H1 (cell line): ENCODE measurements around the gene NME3. TPM values are rescaled to one million over a fixed set of nuclear protein-coding genes. Genes with fewer than 3 reads are reported as not detected.

Experiments
- CTCF ChIA-PET: fragments of 300-600 bp; sonication (Branson Sonifier 250); formaldehyde crosslinking; loops from one replicate; lab custom pipeline; 2021; ENCODE audit not compliant: partially characterized antibody; lab: Charles Lee
- POLR2A ChIA-PET: fragments of 300-600 bp; sonication (Branson Sonifier 250); formaldehyde crosslinking; loops from one replicate; lab custom pipeline; 2021; ENCODE audit warnings: inconsistent platforms; ENCODE audit not compliant: partially characterized antibody; lab: Charles Lee
- DNase-seq, 2 experiments: peaks; one replicate each; pipeline versions ENCODE4 v3.0.0 to v3.0.0-alpha.2; 2010 to 2022; ENCODE audit warnings: low spot score in 2 of 2, low read depth in 1 of 2, mixed read lengths in 1 of 2
- FAIRE-seq: peaks from 2 replicates; lab custom pipeline; 2011; peaks lifted over from hg19 to GRCh38; lab: Jason Lieb, UNC
- H2AFZ ChIP-seq: 2 replicates; pipeline ENCODE4 v1.8.1; 2012; ENCODE audit warnings: low read length, inconsistent platforms
- H2AK5ac ChIP-seq: 2 replicates; pipeline ENCODE4 v1.6.1; 2013; ENCODE audit warnings: low read depth, low read length
- H2BK120ac ChIP-seq: replicated peaks from 2 replicates; pipeline ENCODE3; 2013; ENCODE audit warnings: low read depth, low read length, inconsistent platforms
- H2BK12ac ChIP-seq: 2 replicates; pipeline ENCODE4 v1.6.1; 2013; ENCODE audit warnings: low read depth, low read length
- H2BK15ac ChIP-seq: 2 replicates; pipeline ENCODE4 v1.6.1; 2013; ENCODE audit warnings: low read length
- H2BK20ac ChIP-seq: 2 replicates; pipeline ENCODE4 v1.6.1; 2013; ENCODE audit warnings: low read length
- H2BK5ac ChIP-seq: 2 replicates; pipeline ENCODE4 v1.6.1; 2013; ENCODE audit warnings: low read depth, low read length
- H3K14ac ChIP-seq: 2 replicates; pipeline ENCODE4 v1.6.1; 2013; ENCODE audit warnings: inconsistent platforms; ENCODE audit not compliant: insufficient read length
- H3K18ac ChIP-seq: 2 replicates; pipeline ENCODE4 v1.6.1; 2013; ENCODE audit warnings: low read length; ENCODE audit errors: extremely low read depth
- H3K23ac ChIP-seq: 2 replicates; pipeline ENCODE4 v1.6.1; 2013; ENCODE audit warnings: inconsistent platforms; ENCODE audit not compliant: insufficient read length
- H3K23me2 ChIP-seq: 2 replicates; pipeline ENCODE4 v1.6.1; 2013; ENCODE audit warnings: low read depth, low read length
- H3K27ac ChIP-seq: 2 replicates; pipeline ENCODE4 v1.6.1; 2011; ENCODE audit warnings: low read depth, low read length, inconsistent platforms
- H3K27me3 ChIP-seq, 4 experiments: replicated peaks in 1 of 4; 1 replicate in 1 of 4; 2 replicates in 3 of 4; pipeline versions ENCODE4 v1.6.1 to v1.8.1; 2011 to 2013; ENCODE audit warnings: low read length in 3 of 4, mild to moderate bottlenecking in 3 of 4, inconsistent platforms in 2 of 4, mixed read lengths in 2 of 4, moderate library complexity in 1 of 4; ENCODE audit not compliant: control insufficient read depth in 3 of 4, insufficient read depth in 3 of 4; ENCODE audit errors: extremely low read depth in 1 of 4
- H3K36me3 ChIP-seq, 4 experiments: 2 replicates each; pipeline versions ENCODE4 v1.6.1 to v1.8.1; 2011 to 2013; ENCODE audit warnings: mild to moderate bottlenecking in 4 of 4, low read length in 3 of 4, moderate library complexity in 2 of 4, control low read depth in 1 of 4, inconsistent platforms in 1 of 4; ENCODE audit not compliant: insufficient read depth in 4 of 4, control insufficient read depth in 2 of 4
- H3K4ac ChIP-seq: replicated peaks from 2 replicates; pipeline ENCODE3; 2013; ENCODE audit warnings: low read length, low read depth, mixed read lengths, inconsistent platforms; ENCODE audit not compliant: insufficient read length
- H3K4me1 ChIP-seq, 4 experiments: replicated peaks in 1 of 4; 1 replicate in 1 of 4; 2 replicates in 3 of 4; pipeline versions ENCODE4 v1.6.1 to v1.8.1; 2011 to 2013; ENCODE audit warnings: low read length in 3 of 4, inconsistent platforms in 2 of 4, mixed read lengths in 1 of 4; ENCODE audit not compliant: insufficient read depth in 4 of 4, control insufficient read depth in 3 of 4
- H3K4me2 ChIP-seq, 2 experiments: 2 replicates each; pipeline versions ENCODE4 v1.6.1 to v1.8.1; 2011 to 2013; ENCODE audit warnings: low read depth in 2 of 2, low read length in 2 of 2, control low read depth in 1 of 2, inconsistent platforms in 1 of 2, mild to moderate bottlenecking in 1 of 2; ENCODE audit not compliant: insufficient read depth in 1 of 2
- H3K4me3 ChIP-seq, 4 experiments: fragments of 200-600, 300-600 bp in 1 of 4; sonication (generic), shearing (Covaris generic), sonication (Bioruptor Twin) in 1 of 4; 2 replicates each; pipeline versions ENCODE4 v1.5.1 to v1.8.1; 2011 to 2016; ENCODE audit warnings: low read length in 4 of 4, low read depth in 3 of 4, control low read depth in 2 of 4, inconsistent platforms in 2 of 4, mild to moderate bottlenecking in 2 of 4, mixed read lengths in 1 of 4, moderate library complexity in 1 of 4; ENCODE audit not compliant: insufficient read depth in 2 of 4; ENCODE audit errors: extremely low read depth in 1 of 4
- H3K56ac ChIP-seq: replicated peaks from 2 replicates; pipeline ENCODE3; 2013; ENCODE audit warnings: low read depth, mild to moderate bottlenecking, mixed read lengths, low read length, inconsistent platforms; ENCODE audit not compliant: insufficient read length
- H3K79me1 ChIP-seq: 2 replicates; pipeline ENCODE4 v1.6.1; 2013; ENCODE audit warnings: low read depth, low read length, control low read depth
- H3K79me2 ChIP-seq, 2 experiments: 2 replicates each; pipeline versions ENCODE4 v1.6.1 to v1.8.1; 2012 to 2013; ENCODE audit warnings: low read length in 2 of 2, mild to moderate bottlenecking in 2 of 2, inconsistent platforms in 1 of 2; ENCODE audit not compliant: insufficient read depth in 2 of 2, control insufficient read depth in 1 of 2
- H3K9ac ChIP-seq, 4 experiments: replicated peaks in 1 of 4; 1 replicate in 1 of 4; 2 replicates in 3 of 4; pipeline versions ENCODE4 v1.6.1 to v1.8.1; 2011 to 2013; ENCODE audit warnings: low read depth in 3 of 4, low read length in 3 of 4, control low read depth in 2 of 4, mild to moderate bottlenecking in 2 of 4, moderate library complexity in 2 of 4, inconsistent platforms in 1 of 4; ENCODE audit errors: extremely low read depth in 1 of 4
- H3K9me3 ChIP-seq, 2 experiments: 2 replicates each; pipeline versions ENCODE4 v1.6.1 to v1.8.1; 2012 to 2013; ENCODE audit warnings: mild to moderate bottlenecking in 2 of 2, moderate library complexity in 2 of 2, control low read depth in 1 of 2, inconsistent platforms in 1 of 2, low read depth in 1 of 2, low read length in 1 of 2, mixed read lengths in 1 of 2; ENCODE audit not compliant: insufficient read depth in 2 of 2
- H4K20me1 ChIP-seq, 2 experiments: replicated peaks in 1 of 2; 2 replicates each; pipeline versions ENCODE3 to v1.8.1; 2011 to 2013; ENCODE audit warnings: inconsistent platforms in 2 of 2, low read length in 2 of 2, mild to moderate bottlenecking in 1 of 2; ENCODE audit not compliant: insufficient read depth in 2 of 2, control insufficient read depth in 1 of 2
- H4K5ac ChIP-seq: 2 replicates; pipeline ENCODE4 v1.6.1; 2013; ENCODE audit warnings: low read length, low read depth, mixed read lengths, inconsistent platforms; ENCODE audit not compliant: insufficient read length
- H4K8ac ChIP-seq: 2 replicates; pipeline ENCODE4 v1.8.0; 2013; ENCODE audit warnings: mild to moderate bottlenecking, moderate library complexity, low read length, inconsistent platforms; ENCODE audit not compliant: insufficient read depth; ENCODE audit errors: extremely low read depth
- H4K91ac ChIP-seq: replicated peaks from 2 replicates; pipeline ENCODE3; 2013; ENCODE audit warnings: low read length, mixed read lengths, inconsistent platforms; ENCODE audit not compliant: insufficient read length
- CREB1 ChIP-seq: IDR thresholded peaks from 2 replicates; pipeline ENCODE4 v1.6.1; 2012; ENCODE audit warnings: inconsistent platforms
- CTBP2 ChIP-seq: IDR thresholded peaks from 2 replicates; pipeline ENCODE4 v1.7.0; 2011; ENCODE audit warnings: borderline replicate concordance, mild to moderate bottlenecking, moderate library complexity, mixed read lengths, low read length; ENCODE audit not compliant: insufficient read depth, insufficient read length
- EGR1 ChIP-seq: IDR thresholded peaks from 2 replicates; pipeline ENCODE4 v1.6.1; 2011; ENCODE audit warnings: low read depth, low read length, borderline replicate concordance
- GTF2F1 ChIP-seq: IDR thresholded peaks from 2 replicates; pipeline ENCODE4 v1.6.1; 2012; ENCODE audit warnings: low read depth, low read length, improper control_type of control experiment, borderline replicate concordance
- KDM1A ChIP-seq: fragments of 200-600, 300-600 bp; sonication (generic); IDR thresholded peaks from 2 replicates; pipeline ENCODE4 v1.7.1; 2016; ENCODE audit warnings: mild to moderate bottlenecking, low read length, borderline replicate concordance
- KDM5A ChIP-seq: fragments of 200-600 bp; IDR thresholded peaks from 2 replicates; pipeline ENCODE4 v1.7.1; 2012; ENCODE audit warnings: mild to moderate bottlenecking, low read length, inconsistent platforms, mixed read lengths
- PHF8 ChIP-seq: fragments of 200-600 bp; sonication (generic); conservative IDR thresholded peaks from 2 replicates; pipeline ENCODE4 v1.7.1; 2012; ENCODE audit warnings: low read depth, mild to moderate bottlenecking, inconsistent platforms, low read length, moderate library complexity
- RFX5 ChIP-seq: IDR thresholded peaks from 2 replicates; pipeline ENCODE4 v1.6.1; 2011; ENCODE audit warnings: low read depth, low read length, improper control_type of control experiment, borderline replicate concordance
- RNF2 ChIP-seq: fragments of 200-900, 300-1000 bp; sonication (generic); IDR thresholded peaks from 2 replicates; pipeline ENCODE4 v1.7.1; 2016; ENCODE audit warnings: borderline replicate concordance, low read depth, mild to moderate bottlenecking, antibody characterized with exemption, low read length; ENCODE audit not compliant: poor library complexity, severe bottlenecking; ENCODE audit errors: missing control alignments
- TEAD4 ChIP-seq: IDR thresholded peaks from 2 replicates; pipeline ENCODE4 v1.6.1; 2012; ENCODE audit warnings: low read depth, low read length, inconsistent platforms, mixed read lengths
- YY1 ChIP-seq: IDR thresholded peaks from 2 replicates; pipeline ENCODE4 v1.6.1; 2011; ENCODE audit warnings: low read depth, mild to moderate bottlenecking, low read length
- WGBS, 2 experiments: shearing (Covaris generic) in 1 of 2; methylation state at CpG; one replicate each; pipeline versions ENCODE4 v1.1.6 to v1.1.7; 2013 to 2015; ENCODE audit warnings: low lambda C conversion rate in 2 of 2, mixed read lengths in 2 of 2, inconsistent platforms in 1 of 2, low coverage in 1 of 2, missing lambda C conversion rate in 1 of 2; ENCODE audit not compliant: insufficient replicate concordance in 2 of 2, insufficient coverage in 1 of 2, insufficient read length in 1 of 2; ENCODE audit errors: extremely low coverage in 1 of 2, missing lambda C conversion rate in 1 of 2; 5-methylcytosine and 5-hydroxymethylcytosine counted together
- polyA plus RNA-seq, 7 experiments: library from polyadenylated mRNA; depleted of rRNA in 3 of 7; stranded (reverse) in 5 of 7; unstranded in 2 of 7; fragments of >200 nt in 5 of 7; fragments of 200-250 nt in 2 of 7; gene quantifications; 1 replicate in 5 of 7; 2 replicates in 1 of 7; 4 replicates in 1 of 7; pipeline versions ENCODE4 v1.2.1 to v1.2.3, GENCODE V29; 2011 to 2013; ENCODE audit warnings: missing spikeins in 2 of 7, mixed read lengths in 2 of 7
- total RNA-seq: library from RNA; stranded (reverse); fragmentation: NEBNext Ultra II Directional; extraction: Animal tissue kit (Norgen Biotek cat#: 25700); gene quantifications from 2 replicates; pipeline ENCODE4 v1.2.1, GENCODE V29; 2021
- TF ChIP-seq, protein P1 (sequence below): IDR thresholded peaks from 2 replicates; pipeline ENCODE4 v1.6.1; 2012; ENCODE audit warnings: inconsistent platforms

The NME3 gene
- total and polyA plus RNA-seq, 2 of the 8 experiments (the other 6 are each of a cell fraction or from before 2014, with no cell fraction given), result 72.5 to 163 TPM

DNA sequence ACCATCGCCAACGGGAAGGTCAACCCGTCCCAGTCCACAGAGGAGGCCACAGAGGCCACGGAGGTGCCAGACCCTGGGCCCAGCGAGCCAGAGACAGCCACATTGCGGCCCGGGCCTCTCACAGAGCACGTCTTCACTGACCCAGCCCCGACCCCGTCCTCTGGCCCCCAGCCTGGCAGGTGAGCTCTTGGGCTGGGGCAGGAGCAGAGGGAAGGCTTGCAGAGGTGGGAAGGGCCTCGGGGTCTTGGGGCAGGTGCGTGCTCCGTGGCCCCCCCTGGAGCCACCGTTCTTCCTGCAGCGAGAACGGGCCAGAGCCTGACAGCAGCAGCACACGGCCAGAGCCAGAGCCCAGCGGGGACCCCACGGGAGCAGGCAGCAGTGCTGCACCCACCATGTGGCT lies 5.1 kb downstream of the NME3 start:
- ChIA-PET POLR2A (interaction anchor here (1.3 to 13.5 kb wide), 2 partner anchors 13 to 88 kb away, joined by 3 to 246 read pairs; partner anchors contain the start of genes JPT2, NUBP2 and SPSB3), CTCF (interaction anchor here (1.3 to 3.1 kb wide), 2 partner anchors 7 to 25 kb away, joined by 3 to 13 read pairs; partner anchors contain the start of genes EME2 and MRPS34)
- Histone ChIP-seq H4K91ac (no peak overlapping the region), H3K4me3 (no peak overlapping the region), H3K23ac (no peak overlapping the region), H2BK120ac (no peak overlapping the region), H2BK20ac (no peak overlapping the region), H3K79me2 (no peaks in the 10 kb centered on the region; a peak in 1 of 4 replicates), H3K4me2 (no peak overlapping the region), H3K23me2 (peaks cover 7% of the 10 kb centered on the region; the same call in 1 of the 2 replicates), H2AK5ac (no peak overlapping the region), H2BK15ac (no peak overlapping the region), H3K18ac (no peak overlapping the region), H3K4me1 (peaks cover 0 to 21% (median 12%) of the 10 kb centered on the region in 4 experiments; a peak in 5 of 7 replicates), H3K36me3 (peaks cover 3 to 37% (median 7%) of the 10 kb centered on the region in 4 experiments; a peak in 4 of 8 replicates), H3K14ac (no peak overlapping the region), H4K5ac (no peak overlapping the region), H3K27ac (no peak overlapping the region), H3K27me3 (no peaks in the 10 kb centered on the region; a peak in 1 of 7 replicates), H3K79me1 (no peaks in the 10 kb centered on the region), H4K20me1 (peaks cover 1 to 13% of the 10 kb centered on the region in 2 experiments), H3K9me3 (no peaks in the 10 kb centered on the region; a peak in 1 of 4 replicates), H3K9ac (no peak overlapping the region), H2BK5ac (no peak overlapping the region), H3K56ac (no peak overlapping the region), H3K4ac (no peak overlapping the region), H2AFZ (no peak overlapping the region), H2BK12ac (no peak overlapping the region), H4K8ac (no peak overlapping the region)
- 96% methylated on average over 18 of the region's 19 CpGs; no CpG with 5 or more reads in 1 of the 2 experiments for WGBS, 2 experiments
- DNase-seq (no peak), FAIRE-seq (no peak)
- TF ChIP-seq CREB1 (no peak), RFX5 (no peak), KDM1A (no peak), RNF2 (no peak), GTF2F1 (no peak), CTBP2 (no peak), YY1 (no peak), PHF8 (no peak), EGR1 (no peak), TEAD4 (no peak), KDM5A (no peak)
- TF ChIP-seq, protein P1, sequence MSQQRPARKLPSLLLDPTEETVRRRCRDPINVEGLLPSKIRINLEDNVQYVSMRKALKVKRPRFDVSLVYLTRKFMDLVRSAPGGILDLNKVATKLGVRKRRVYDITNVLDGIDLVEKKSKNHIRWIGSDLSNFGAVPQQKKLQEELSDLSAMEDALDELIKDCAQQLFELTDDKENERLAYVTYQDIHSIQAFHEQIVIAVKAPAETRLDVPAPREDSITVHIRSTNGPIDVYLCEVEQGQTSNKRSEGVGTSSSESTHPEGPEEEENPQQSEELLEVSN, result no peak
